ENCODE measurements around the gene BSG. TPM values are rescaled to one million over a fixed set of nuclear protein-coding genes. Genes with fewer than 3 reads are reported as not detected.

The BSG gene
- total and polyA plus RNA-seq, 2 of the 4 experiments (the other 2 are of a cell fraction) = 130 to 698 TPM

DNA sequence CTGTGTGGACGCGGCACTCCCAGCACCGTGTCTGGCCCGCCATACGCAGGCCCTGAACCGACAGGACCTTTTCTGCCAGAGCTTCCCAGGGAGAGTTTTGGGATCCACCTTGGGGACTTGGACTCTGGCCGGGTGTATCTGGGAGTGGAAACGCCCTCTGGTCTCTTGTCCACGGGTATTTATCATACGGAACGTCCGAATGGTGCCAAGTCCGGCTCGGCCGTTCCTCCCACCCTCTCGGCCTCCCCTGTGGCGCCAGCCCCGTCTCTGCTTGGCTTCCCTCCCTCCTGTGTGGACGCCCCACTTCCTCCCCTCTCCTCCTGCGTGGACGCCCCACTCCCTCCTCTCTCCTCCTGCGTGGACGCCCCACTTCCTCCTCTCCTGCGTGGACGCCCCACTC is 29.4 kb downstream of the BSG start:
- no peak overlapping the region for H2BK20ac ChIP-seq (ENCODE audit: low read depth, low read length)
- no peak overlapping the region for H3K4me3 ChIP-seq (ENCODE audit: insufficient read depth, low read depth, low read length)
- no peak overlapping the region for H3K56ac ChIP-seq (ENCODE audit: extremely low read depth, insufficient read depth, low read length)
- no peak overlapping the region for H3K23ac ChIP-seq (ENCODE audit: low read depth, low read length)
- H4K20me1 ChIP-seq (ENCODE audit: insufficient read depth, low read length) = no peaks in the 10 kb centered on the region; the same call in 1 of the 2 replicates
- H2AFZ ChIP-seq (replicated peaks; ENCODE audit: low read length, poor library complexity) = no peak overlapping the region
- no peaks in the 10 kb centered on the region for H3K36me3 ChIP-seq (ENCODE audit: control insufficient read depth, insufficient read depth, low read length)
- H2BK120ac ChIP-seq (ENCODE audit: low read depth, low read length) = no peak overlapping the region
- no peak overlapping the region for H2BK5ac ChIP-seq (ENCODE audit: low read depth, low read length, poor library complexity, severe bottlenecking)
- H3K4me1 ChIP-seq (ENCODE audit: control insufficient read depth, insufficient read depth, low read length) = no peaks in the 10 kb centered on the region
- ATAC-seq (ENCODE audit: low read depth) = no peak
- H2BK15ac ChIP-seq (ENCODE audit: low read depth, low read length) = no peak overlapping the region
- H3K27me3 ChIP-seq (ENCODE audit: control insufficient read depth, insufficient read depth, low read length) = peaks cover 1% of the 10 kb centered on the region; the same call in 1 of the 2 replicates
- WGBS, 2 experiments (ENCODE audit: extremely low coverage in 2 of 2, insufficient read length in 1 of 2) = 78% methylated on average over 7 of the region's 25 CpGs; no CpG with 5 or more reads in 1 of the 2 experiments
- DNase-seq = no peak
- H3K27ac ChIP-seq (ENCODE audit: insufficient read depth, low read length) = no peak overlapping the region
- H3K18ac ChIP-seq (ENCODE audit: low read depth, low read length) = no peak overlapping the region
- no peak overlapping the region for H3K4me2 ChIP-seq (ENCODE audit: low read depth, low read length)
- H4K91ac ChIP-seq (ENCODE audit: insufficient read depth, low read depth, low read length) = no peak overlapping the region
- no peak overlapping the region for H4K8ac ChIP-seq (ENCODE audit: low read depth in 2 of 2, low read length in 2 of 2)
- H2AK9ac ChIP-seq (replicated peaks; ENCODE audit: low read depth, low read length, poor library complexity) = no peak overlapping the region
- H3K14ac ChIP-seq (replicated peaks; ENCODE audit: low read depth, low read length) = no peak overlapping the region
- ChIA-PET POLR2A (ENCODE audit: unreplicated experiment) (no interaction called here), CTCF (no interaction called here)
- TF ChIP-seq, protein P1, sequence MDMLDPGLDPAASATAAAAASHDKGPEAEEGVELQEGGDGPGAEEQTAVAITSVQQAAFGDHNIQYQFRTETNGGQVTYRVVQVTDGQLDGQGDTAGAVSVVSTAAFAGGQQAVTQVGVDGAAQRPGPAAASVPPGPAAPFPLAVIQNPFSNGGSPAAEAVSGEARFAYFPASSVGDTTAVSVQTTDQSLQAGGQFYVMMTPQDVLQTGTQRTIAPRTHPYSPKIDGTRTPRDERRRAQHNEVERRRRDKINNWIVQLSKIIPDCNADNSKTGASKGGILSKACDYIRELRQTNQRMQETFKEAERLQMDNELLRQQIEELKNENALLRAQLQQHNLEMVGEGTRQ (IDR thresholded peaks at IDR 0.05; ENCODE audit: low read depth, low read length) = no peak
- no peak for TF ChIP-seq POLR2A (IDR thresholded peaks at IDR 0.05; ENCODE audit: low read depth, low read length)
- H2AK5ac ChIP-seq (ENCODE audit: low read depth, low read length) = no peak overlapping the region
- H3K4ac ChIP-seq (ENCODE audit: low read depth, low read length) = no peak overlapping the region
- dilution Hi-C loops (cut with HindIII; ENCODE audit: low sequenced_read_pairs, unreplicated experiment) (no loop called here), intact Hi-C loops (cut with micrococcal nuclease) (no loop called here), in situ Hi-C loops (cut with MboI; ENCODE audit: low sequenced_read_pairs) (no loop called here)
- no TSS peak for BruUV-seq (replicated peaks)
- no peak overlapping the region for H4K5ac ChIP-seq (ENCODE audit: low read depth, low read length)
- no peaks in the 10 kb centered on the region for H3K79me1 ChIP-seq (ENCODE audit: low read depth in 1 of 2, low read length in 2 of 2)
- no peaks in the 10 kb centered on the region for H3K9me1 ChIP-seq (ENCODE audit: insufficient read depth, low read length)
- peaks cover 7% of the 10 kb centered on the region; the same call in 1 of the 2 replicates for H3K9me3 ChIP-seq (ENCODE audit: control insufficient read depth, insufficient read depth, low read length)
- H3K9ac ChIP-seq (ENCODE audit: low read depth, low read length) = no peak overlapping the region
